Left lung (tissue), 14 donors: ENCODE results near the gene ARHGEF12. TPM values are rescaled to one million over a fixed set of nuclear protein-coding genes. Genes with fewer than 3 reads are reported as not detected.

ENCODE experiments used
- ATAC-seq: fragments of 200-7000 bp; cut with Tn5 transposase; one replicate; pipeline ENCODE4 v1.9.1; 2020; ENCODE audit warnings: moderate library complexity
- DNase-seq, 4 donors: peaks; one replicate each; pipeline ENCODE4 v3.0.0-alpha.2; 2013 to 2020
- H3K27ac ChIP-seq, 2 donors: fragments of 200-600 bp; sonication (generic) in 1 of 2; one replicate each; pipeline versions ENCODE4 v1.5.0 to v1.8.0; 2020 to 2021
- H3K27me3 ChIP-seq, 2 donors: fragments of 200-600 bp; sonication (generic) in 1 of 2; one replicate each; pipeline versions ENCODE4 v1.5.0 to v1.8.0; 2020 to 2021
- H3K36me3 ChIP-seq, 2 donors: fragments of 200-600 bp; sonication (generic) in 1 of 2; one replicate each; pipeline versions ENCODE4 v1.5.0 to v1.8.0; 2020 to 2021
- H3K4me1 ChIP-seq, 2 donors: fragments of 200-600 bp; one replicate each; pipeline ENCODE4 v1.8.0; 2021
- H3K4me3 ChIP-seq, 2 donors: fragments of 200-600 bp; sonication (generic) in 1 of 2; one replicate each; pipeline versions ENCODE4 v1.5.0 to v1.8.0; 2020 to 2021; ENCODE audit warnings: mild to moderate bottlenecking in 1 of 2
- H3K9me3 ChIP-seq, 2 donors: fragments of 200-600 bp; sonication (generic) in 1 of 2; one replicate each; pipeline versions ENCODE4 v1.5.0 to v1.8.0; 2020 to 2021
- intact Hi-C, 2 donors: fragments of 100-400 bp; cut with DNase I; formaldehyde crosslinking; loops; one replicate each; pipeline versions ENCODE4 v1.11.2 to v1.14.2; 2022
- long read RNA-seq, 12 donors: library from polyadenylated mRNA in 2 of 12; unstranded in 2 of 12; transcript quantifications; one replicate each; pipeline ENCODE4 v2.0.0 and lab custom pipeline, GENCODE V29; 2019 to 2026
- polyA plus RNA-seq, 6 donors: library from polyadenylated mRNA; unstranded; fragments of 120-200 nt; gene quantifications; one replicate each; pipeline ENCODE4 v1.2.1, GENCODE V29; 2013; ENCODE audit not compliant: insufficient read length in 6 of 6
- total RNA-seq, 2 donors: library from RNA; stranded (reverse); fragmentation: NEBNext Ultra II Directional; extraction: Animal tissue kit (Norgen Biotek cat#: 25700); gene quantifications; one replicate each; pipeline ENCODE4 v1.2.1, GENCODE V29; 2021
- TF ChIP-seq, protein P1 (sequence below), 2 donors: fragments of 200-600 bp; sonication (generic) in 1 of 2; IDR thresholded peaks; one replicate each; pipeline versions ENCODE4 v1.5.0 to v1.8.0; 2021; ENCODE audit warnings: antibody characterized with exemption in 2 of 2
- donor health status: DM: no; HTN: yes; CAD: no.
- donor health status: DM: no; HTN: no; CAD: no.

Gene ARHGEF12, protein sequence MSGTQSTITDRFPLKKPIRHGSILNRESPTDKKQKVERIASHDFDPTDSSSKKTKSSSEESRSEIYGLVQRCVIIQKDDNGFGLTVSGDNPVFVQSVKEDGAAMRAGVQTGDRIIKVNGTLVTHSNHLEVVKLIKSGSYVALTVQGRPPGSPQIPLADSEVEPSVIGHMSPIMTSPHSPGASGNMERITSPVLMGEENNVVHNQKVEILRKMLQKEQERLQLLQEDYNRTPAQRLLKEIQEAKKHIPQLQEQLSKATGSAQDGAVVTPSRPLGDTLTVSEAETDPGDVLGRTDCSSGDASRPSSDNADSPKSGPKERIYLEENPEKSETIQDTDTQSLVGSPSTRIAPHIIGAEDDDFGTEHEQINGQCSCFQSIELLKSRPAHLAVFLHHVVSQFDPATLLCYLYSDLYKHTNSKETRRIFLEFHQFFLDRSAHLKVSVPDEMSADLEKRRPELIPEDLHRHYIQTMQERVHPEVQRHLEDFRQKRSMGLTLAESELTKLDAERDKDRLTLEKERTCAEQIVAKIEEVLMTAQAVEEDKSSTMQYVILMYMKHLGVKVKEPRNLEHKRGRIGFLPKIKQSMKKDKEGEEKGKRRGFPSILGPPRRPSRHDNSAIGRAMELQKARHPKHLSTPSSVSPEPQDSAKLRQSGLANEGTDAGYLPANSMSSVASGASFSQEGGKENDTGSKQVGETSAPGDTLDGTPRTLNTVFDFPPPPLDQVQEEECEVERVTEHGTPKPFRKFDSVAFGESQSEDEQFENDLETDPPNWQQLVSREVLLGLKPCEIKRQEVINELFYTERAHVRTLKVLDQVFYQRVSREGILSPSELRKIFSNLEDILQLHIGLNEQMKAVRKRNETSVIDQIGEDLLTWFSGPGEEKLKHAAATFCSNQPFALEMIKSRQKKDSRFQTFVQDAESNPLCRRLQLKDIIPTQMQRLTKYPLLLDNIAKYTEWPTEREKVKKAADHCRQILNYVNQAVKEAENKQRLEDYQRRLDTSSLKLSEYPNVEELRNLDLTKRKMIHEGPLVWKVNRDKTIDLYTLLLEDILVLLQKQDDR (N-terminal part only)
- 100 to 1,000 TPM; 101 to 109 TPM for total RNA-seq
- polyA plus RNA-seq, result 100 to 1,000 TPM in 2 of 6 donors, 10 to 100 TPM in 4; 91.4 to 108 (median 97.4) TPM
- long read RNA-seq, donor 1, partial matches to known transcripts, result 6 of 6 reads
- long read RNA-seq, donor 1, other reads (novel, unspliced or antisense), result 0 of 6 reads
- long read RNA-seq, donor 2, full-length matches to known transcripts, result 4 of 28 reads
- long read RNA-seq, donor 2, partial matches to known transcripts, result 24 of 28 reads
- long read RNA-seq, donor 2, other reads (novel, unspliced or antisense), result 0 of 28 reads
- long read RNA-seq, donor 3, partial matches to known transcripts, result 0 of 1 reads
- long read RNA-seq, donor 3, other reads (novel, unspliced or antisense), result 0 of 1 reads
- long read RNA-seq, donor 4, partial matches to known transcripts, result 3 of 4 reads
- long read RNA-seq, donor 4, other reads (novel, unspliced or antisense), result 1 of 4 reads
- long read RNA-seq, donor 5, partial matches to known transcripts, result 8 of 8 reads
- long read RNA-seq, donor 5, other reads (novel, unspliced or antisense), result 0 of 8 reads
- long read RNA-seq, donor 6, partial matches to known transcripts, result 20 of 22 reads
- long read RNA-seq, donor 6, other reads (novel, unspliced or antisense), result 0 of 22 reads
- long read RNA-seq, donor 7, partial matches to known transcripts, result 0 of 1 reads
- long read RNA-seq, donor 7, other reads (novel, unspliced or antisense), result 0 of 1 reads
- long read RNA-seq, donor 8, result 0 reads
- long read RNA-seq, donor 9, result 0 reads
- long read RNA-seq, donor 10, partial matches to known transcripts, result 5 of 6 reads
- long read RNA-seq, donor 10, other reads (novel, unspliced or antisense), result 1 of 6 reads
- long read RNA-seq, donor 11, partial matches to known transcripts, result 0 of 1 reads
- long read RNA-seq, donor 11, other reads (novel, unspliced or antisense), result 0 of 1 reads
- long read RNA-seq, donor 12, result 0 reads

DNA sequence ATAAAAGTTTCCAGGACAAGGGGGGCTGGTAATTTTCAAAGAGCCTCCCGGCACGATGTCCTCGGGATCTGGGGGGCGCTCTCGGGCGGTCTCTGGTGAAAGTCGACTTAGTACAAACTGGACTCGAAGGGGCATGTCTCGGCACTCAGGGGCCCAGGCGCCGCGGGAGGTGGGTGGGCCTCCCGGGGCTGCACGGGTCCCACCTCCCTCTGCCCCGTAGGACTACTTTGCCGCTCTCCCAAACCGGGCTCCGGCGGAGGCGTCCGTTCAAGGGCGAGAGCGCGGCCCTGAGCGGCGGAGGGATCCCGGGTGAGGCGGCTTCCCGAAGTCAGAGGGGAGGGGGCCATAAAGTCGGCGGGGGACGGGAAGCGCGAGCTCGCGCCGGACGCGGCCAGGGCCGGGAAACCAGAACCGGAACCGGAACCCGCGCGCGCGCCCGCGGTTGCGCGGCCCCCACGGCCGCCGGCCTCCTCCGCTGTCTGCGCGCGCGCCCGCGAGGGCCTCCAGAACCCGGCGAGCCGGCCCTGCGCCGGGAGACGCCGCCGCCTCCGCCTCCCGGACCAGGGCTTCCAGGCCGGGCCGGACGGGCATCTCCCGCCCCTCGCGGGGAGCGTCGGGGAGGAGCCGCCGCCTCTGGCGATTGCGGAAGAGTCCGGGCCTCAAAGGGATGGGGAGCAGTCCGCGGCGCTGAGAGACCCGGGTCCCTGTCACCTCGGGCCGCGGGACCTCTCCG, at the start of gene ARHGEF12:
TSS of gene ARHGEF12 (plus strand) at position 506 of the 733 bp plus-strand sequence. CDS start 831 bp downstream, outside the sequence.
- H3K4me3 ChIP-seq, result peak within 1 kb of the TSS; percentile 68 to 79
- peaks cover 0 to 87% of the 10 kb centered on the region in 2 donors for H3K27me3 ChIP-seq
- H3K36me3 ChIP-seq, result no peaks in the 10 kb centered on the region
- H3K27ac ChIP-seq, result peak within 1 kb of the TSS; percentile 91 to 97
- intact Hi-C loops, result loop anchor here in 1 of 2 donors (10.0 kb wide), 3 partner anchors 79 to 349 kb away; no protein-coding TSS in a partner anchor
- no peaks in the 10 kb centered on the region for H3K9me3 ChIP-seq
- TF ChIP-seq, protein P1, sequence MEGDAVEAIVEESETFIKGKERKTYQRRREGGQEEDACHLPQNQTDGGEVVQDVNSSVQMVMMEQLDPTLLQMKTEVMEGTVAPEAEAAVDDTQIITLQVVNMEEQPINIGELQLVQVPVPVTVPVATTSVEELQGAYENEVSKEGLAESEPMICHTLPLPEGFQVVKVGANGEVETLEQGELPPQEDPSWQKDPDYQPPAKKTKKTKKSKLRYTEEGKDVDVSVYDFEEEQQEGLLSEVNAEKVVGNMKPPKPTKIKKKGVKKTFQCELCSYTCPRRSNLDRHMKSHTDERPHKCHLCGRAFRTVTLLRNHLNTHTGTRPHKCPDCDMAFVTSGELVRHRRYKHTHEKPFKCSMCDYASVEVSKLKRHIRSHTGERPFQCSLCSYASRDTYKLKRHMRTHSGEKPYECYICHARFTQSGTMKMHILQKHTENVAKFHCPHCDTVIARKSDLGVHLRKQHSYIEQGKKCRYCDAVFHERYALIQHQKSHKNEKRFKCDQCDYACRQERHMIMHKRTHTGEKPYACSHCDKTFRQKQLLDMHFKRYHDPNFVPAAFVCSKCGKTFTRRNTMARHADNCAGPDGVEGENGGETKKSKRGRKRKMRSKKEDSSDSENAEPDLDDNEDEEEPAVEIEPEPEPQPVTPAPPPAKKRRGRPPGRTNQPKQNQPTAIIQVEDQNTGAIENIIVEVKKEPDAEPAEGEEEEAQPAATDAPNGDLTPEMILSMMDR (IDR thresholded peaks at IDR 0.05), result no peak
- ATAC-seq, result peak; percentile 75
- DNase-seq, result peak; percentile 94 to 98 (median 96)
- H3K4me1 ChIP-seq, result peaks cover 15 to 37% of the 10 kb centered on the region in 2 donors

DNA sequence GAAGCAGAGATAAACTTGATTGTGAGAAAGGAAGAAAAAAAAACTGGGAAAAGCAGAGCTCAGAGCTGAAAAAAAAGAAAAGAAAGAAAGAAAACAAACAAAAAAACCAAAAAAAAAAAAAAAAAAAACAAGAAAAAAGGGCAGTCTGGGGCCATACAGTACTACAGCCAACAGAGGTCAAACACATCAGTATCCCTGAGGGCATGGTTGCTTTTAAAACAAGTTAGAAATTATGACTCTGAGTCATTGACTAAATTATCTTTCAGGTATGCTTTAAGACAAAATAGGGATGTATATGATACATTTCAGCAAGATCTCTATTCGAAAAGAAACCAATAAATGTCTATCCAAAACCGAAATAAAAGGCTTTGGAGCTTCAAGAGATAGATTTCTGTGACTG, 48.2 kb upstream of the ARHGEF12 start:
- DNase-seq, result no peak
- no peak for ATAC-seq
- intact Hi-C loops, result no loop called here
- Histone ChIP-seq H3K9me3 (no peaks in the 10 kb centered on the region), H3K27me3 (peaks cover 0 to 30% of the 10 kb centered on the region in 2 donors), H3K36me3 (no peaks in the 10 kb centered on the region), H3K27ac (no peak overlapping the region), H3K4me3 (no peak overlapping the region), H3K4me1 (no peaks in the 10 kb centered on the region)
- TF ChIP-seq, protein P1 (IDR thresholded peaks at IDR 0.05), result no peak

DNA sequence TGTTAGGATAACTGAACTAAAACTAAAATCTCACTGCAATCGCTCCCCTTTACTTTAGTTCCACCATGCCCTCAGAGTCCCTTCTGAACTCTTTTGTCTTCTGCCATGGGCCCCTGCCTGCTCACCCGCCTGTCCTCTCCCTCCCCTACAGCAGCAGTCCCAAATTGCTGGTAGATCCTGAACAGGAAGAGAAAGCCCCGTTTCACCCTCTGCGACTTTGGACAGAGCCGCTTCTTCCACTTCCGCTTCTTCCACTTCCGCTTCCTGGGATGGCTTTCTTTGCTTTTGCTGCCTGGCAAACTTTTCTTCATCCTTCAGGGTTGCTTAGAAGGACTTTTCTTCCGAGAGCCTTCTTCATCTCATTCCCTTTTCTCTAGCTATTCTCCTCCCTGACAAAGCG, 46.8 kb upstream of the ARHGEF12 start:
- Histone ChIP-seq H3K27ac (no peak overlapping the region), H3K9me3 (no peaks in the 10 kb centered on the region), H3K4me1 (no peaks in the 10 kb centered on the region), H3K4me3 (no peak overlapping the region), H3K27me3 (peaks cover 0 to 43% of the 10 kb centered on the region in 2 donors), H3K36me3 (no peaks in the 10 kb centered on the region)
- ATAC-seq, result no peak
- intact Hi-C loops, result no loop called here
- DNase-seq, result no peak
- TF ChIP-seq, protein P1 (IDR thresholded peaks at IDR 0.05), result no peak
